DMS53 (cell line): ENCODE data around the gene REC114.
"Not testable (repeated sequence)": the region's sequence is repeated elsewhere in the genome, so short reads cannot be mapped to it uniquely, and the experiment has no call there.

Source experiments
- DNase-seq: peaks from one replicate; lab custom pipeline; 2025; lab: John Stamatoyannopoulos, UW

Gene REC114

GRCh38 chr15:73527598-73527997 is 84.6 kb downstream of the REC114 start:
- no peak for DNase-seq

GRCh38 chr15:73530649-73531048 is 87.7 kb downstream of the REC114 start:
- no peak for DNase-seq

- DNase-seq: no peak
Observed at GRCh38 chr15:73538123-73538522, 95.2 kb downstream of the REC114 start.

GRCh38 chr15:73538563-73539211 is 95.7 kb downstream of the REC114 start:
- no peak for DNase-seq

DNA sequence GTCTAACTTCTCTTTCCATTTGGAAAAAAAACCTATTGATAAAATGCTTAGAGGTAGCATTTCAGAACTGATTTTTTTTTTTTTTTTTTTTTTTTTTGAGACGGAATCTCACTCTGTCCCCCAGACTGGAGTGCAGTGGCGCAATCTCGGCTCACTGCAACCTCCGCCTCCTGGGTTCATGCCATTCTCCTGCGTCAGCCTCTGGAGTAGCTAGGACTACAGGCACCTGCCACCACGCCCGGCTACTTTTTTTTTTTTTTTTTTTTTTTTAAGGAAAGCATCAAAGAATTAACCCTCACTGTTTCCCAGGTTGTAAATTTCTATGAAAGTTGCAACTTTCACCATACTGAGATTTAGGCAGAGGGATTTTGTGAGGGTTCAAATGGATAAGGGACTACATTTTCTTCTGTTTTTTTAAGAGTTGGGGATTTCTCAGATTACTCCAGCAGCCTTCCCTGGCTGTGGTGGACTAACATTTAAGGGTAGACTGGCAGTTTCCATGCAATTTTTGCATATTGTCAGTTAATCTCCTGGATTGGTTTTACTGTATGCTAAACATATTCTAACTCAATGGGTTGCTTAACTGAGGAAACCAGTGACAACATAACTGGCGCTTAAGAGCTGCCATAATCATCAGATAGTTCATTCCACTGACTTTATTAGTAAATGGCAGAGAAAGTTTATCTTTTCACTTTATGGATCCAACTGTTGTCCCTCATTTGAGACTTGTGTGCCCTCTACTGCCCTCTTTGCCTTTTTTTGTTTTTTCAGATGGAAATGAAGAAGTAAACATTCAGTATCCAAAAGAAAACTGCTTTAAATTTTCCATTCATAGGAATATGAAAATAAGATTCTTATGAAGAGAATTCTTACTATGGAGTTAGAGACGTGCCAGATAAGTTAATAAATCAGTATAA is 96.5 kb downstream of the REC114 start:
- no peak for DNase-seq

- peak; percentile 19 for DNase-seq
Observed at GRCh38 chr15:73540161-73540560, 97.2 kb downstream of the REC114 start.

DNA sequence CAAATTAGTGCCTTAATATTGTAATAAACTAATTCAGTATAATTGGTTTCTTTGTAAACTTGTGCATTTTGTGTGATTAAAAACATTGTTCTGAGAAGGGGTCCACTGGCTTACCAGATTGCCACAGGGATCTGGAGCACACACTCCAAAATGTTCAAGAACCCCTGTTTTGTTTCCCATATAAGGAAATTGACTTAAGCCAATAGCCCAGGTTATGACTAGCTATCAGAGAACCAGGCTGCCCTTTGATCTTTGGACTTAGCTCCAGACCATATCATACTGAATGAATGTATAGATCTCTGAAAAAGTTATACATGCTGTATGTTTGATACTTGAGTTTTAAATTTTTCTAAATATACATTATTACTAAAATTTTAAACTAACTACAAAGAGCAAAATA is 98.5 kb downstream of the REC114 start:
- DNase-seq: peak; percentile 17

GRCh38 chr15:73548925-73549324 is 106.0 kb downstream of the REC114 start:
- DNase-seq: not testable (repeated sequence)

GRCh38 chr15:73550190-73550589 is 107.2 kb downstream of the REC114 start:
- DNase-seq: no peak

- DNase-seq: no peak
Observed at GRCh38 chr15:73555080-73555479, 112.1 kb downstream of the REC114 start.

DNA sequence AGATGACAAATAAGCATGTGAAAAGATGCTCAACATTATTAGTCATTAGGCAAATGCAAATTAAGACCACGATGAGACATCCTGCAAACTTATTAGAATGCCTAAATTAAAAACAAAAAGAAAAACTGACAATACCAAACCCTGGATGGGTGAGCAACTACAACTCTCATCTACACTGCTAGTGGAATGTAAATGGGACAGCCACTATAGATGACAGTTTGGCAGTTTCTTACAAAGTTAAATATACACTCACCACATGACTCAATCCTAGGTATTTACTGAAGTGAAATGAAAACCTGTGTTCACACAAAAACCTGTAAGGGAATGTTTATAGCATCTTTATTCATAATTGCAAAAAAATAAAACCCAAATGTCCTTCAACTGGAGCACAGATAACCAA is 115.6 kb downstream of the REC114 start:
- DNase-seq: no peak

DNA sequence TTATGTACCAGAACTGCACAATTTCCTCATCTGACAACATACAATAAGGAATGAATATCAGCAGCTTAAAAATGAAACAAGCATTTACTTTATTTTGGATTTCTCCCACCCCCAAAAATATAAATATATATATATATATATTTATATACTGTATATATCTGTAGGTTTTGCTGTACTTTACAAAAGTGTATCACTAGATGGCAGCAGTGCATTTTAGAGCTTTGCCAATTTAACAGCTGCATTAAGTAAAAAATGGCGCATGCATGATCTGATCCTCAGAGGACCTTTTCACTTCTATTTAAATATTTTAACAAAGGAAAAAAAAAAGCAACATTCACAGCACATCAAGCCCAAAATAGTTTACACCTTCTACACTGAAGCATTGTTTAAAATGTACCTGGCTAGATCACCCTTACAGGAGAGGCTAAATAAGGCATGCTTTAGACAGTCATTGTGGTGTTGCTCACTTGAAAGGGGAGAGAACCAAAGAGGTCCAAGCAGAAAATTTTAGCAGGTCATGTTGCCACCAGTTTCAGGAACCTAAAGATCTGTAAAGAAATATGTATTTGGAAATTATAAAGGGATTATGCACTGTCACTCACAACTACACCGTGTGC is 117.6 kb downstream of the REC114 start:
- DNase-seq: peak; percentile 79

GRCh38 chr15:73564255-73564654 is 121.3 kb downstream of the REC114 start:
- DNase-seq: peak; percentile 85

DNA sequence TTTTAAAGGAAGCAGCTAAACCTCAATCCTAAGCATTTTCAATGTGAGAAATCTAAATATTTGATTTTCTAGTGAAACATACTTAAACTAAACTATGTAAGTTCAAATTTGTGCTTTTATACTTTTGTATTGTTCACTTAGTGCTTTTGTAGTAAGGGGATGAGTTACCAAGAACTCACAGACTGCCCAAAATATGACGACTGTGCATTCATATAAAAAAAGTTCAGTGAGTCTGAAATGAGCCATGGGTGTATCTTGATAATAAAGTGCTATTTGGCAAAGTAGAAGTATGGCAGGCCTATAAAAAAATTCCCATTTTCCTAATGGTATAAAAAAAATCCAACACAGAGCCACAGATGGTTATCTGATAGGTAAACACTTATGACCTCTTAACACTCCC is 124.1 kb downstream of the REC114 start:
- no peak for DNase-seq

DNA sequence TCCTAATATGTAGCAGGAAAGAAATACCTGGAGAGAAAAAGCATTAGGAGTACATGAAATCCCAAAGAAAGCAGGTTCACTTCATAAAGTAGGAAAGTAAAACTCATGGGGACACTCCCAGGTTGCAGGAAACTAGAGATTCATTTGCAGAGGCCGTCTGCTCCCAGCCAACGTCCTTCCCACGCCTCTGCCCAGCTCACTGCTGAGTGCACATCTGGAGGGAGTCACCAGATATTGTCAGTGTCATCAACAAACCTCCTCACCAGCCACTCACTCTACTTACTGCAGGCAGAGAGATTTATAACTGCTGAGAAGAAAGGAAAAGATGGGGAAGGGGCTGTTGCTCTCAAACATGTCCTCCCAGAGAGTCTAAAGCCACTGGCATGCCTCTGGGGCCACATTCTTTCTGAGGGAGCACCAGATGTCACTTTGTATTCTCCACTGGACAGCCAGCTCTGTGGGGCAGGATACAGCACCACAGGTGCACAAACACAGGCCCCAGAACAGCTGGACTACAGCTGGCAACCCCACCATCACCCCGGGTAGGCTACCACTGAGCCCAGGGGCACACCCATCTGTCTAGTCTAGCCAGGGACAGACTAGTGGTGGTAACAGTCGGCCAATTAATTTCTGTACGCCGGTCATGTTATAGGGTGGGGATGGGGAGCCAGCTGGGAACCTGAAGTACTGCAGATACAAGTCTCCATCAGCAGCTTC is 125.8 kb downstream of the REC114 start:
- DNase-seq: no peak

GRCh38 chr15:73569361-73569760 is 126.4 kb downstream of the REC114 start:
- no peak for DNase-seq

- no peak for DNase-seq
Observed at GRCh38 chr15:73570355-73571032, 127.5 kb downstream of the REC114 start.

DNA sequence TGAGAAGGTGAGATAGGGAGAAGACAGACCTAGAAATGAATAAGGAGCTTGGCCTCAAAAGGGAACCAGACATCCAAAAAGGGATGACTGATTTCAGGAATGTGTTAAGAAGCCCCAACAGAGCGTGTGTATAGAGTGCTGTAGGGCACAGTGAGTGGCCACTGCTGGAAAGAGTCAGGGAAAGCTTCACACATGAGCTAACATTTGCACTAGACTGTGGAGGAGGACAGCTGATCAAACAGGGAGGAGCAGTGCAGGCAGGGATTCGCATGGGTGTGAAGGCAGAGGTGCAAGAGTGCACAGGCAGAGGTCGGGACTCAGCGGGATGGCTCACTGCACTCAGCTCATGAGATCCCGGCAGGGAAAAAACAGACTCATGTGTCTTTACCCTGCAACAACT is 128.4 kb downstream of the REC114 start:
- peak; percentile 96 for DNase-seq

DNA sequence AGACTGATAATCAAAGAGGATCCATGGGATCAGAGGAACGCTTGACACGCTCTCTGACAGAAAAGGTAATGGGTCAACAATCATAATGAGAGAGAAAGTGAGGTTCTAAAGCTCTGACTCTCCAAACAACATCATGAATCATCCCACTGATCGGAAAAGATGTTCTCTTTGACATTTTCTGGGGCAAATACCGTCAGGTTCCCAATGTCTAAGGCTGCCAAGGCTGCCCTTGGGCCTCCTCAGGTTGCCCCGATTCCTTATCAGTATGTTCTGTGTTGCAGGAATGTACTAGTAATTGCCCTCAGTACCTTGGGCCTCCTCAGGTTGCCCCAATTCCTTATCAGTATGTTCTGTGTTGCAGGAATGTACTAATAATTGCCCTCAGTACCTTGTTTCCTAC is 129.3 kb downstream of the REC114 start:
- DNase-seq: peak; percentile 29

DNA sequence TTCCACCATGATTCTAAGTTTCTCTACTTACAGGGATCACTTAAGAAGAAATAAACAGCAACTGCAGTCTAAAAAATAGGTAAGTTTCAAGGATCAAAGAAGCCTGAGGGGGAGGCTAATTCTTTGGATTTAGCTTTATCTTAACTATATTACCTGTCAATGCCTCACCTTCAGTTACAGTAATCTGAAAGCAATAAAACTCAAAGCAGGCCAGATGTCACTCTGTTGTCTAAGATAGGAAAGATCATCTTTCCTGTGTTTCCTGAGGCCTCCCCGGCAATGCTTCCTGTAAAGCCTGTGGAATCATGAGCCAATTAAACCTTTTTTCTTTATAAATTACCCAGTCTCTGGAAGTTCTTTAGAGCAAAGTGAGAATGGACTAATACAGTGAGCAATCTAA is 130.1 kb downstream of the REC114 start:
- peak; percentile 37 for DNase-seq

DNA sequence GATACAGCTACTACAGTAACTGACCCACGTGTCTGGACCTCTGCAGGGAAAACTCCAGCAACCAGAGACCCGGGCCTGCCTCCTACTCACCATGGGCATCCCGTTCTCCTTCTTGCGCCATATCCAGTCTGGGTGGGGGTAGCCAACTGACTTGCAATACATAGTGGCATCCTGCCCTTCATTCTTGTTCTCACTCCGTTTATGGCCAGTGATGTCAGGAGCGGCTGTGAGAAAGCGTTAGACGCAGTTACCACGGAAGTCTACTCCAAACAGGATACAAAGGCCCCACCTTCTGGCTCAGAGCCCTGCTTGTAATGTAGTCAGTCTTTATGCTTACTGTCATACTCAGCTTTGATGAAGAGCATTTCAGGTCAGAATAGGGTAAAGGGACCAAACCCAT is 130.6 kb downstream of the REC114 start:
- peak; percentile 71 for DNase-seq
